Naive thymus-derived CD8-positive, alpha-beta T cell (primary cell): ENCODE data around the gene ZNF385D. TPM values are rescaled to one million over a fixed set of nuclear protein-coding genes. Genes with fewer than 3 reads are reported as not detected.

Source experiments
- ATAC-seq, 2 donors: fragments of 150-1000 bp; cut with Tn5 transposase in 1 of 2; sonication (Bioruptor Pico), chemical (Tn5 transposase) in 1 of 2; 1 replicate in 1 of 2; 2 replicates in 1 of 2; pipeline ENCODE4 v1.10.0; 2021; ENCODE audit warnings: mild to moderate bottlenecking in 2 of 2, moderate library complexity in 2 of 2
- POLR2A ChIA-PET: fragments of 350-600 bp; sonication (Branson Sonifier 250); formaldehyde crosslinking; loops from one replicate; lab custom pipeline; 2021; ENCODE audit warnings: antibody characterized with exemption; lab: Charles Lee
- DNase-seq, 10 donors: peaks; one replicate each; pipeline versions ENCODE4 v3.0.0 to v3.0.0-alpha.2; 2020 to 2022
- H3K27ac Mint-ChIP-seq, 10 donors: one replicate each; pipeline ENCODE4 v1.8.0; 2020 to 2022; ENCODE audit warnings: mild to moderate bottlenecking in 10 of 10, mixed read lengths in 10 of 10, moderate library complexity in 4 of 10, inconsistent platforms in 1 of 10
- H3K27me3 Mint-ChIP-seq, 5 donors: one replicate each; pipeline ENCODE4 v1.8.0; 2021 to 2022; ENCODE audit warnings: mixed read lengths in 5 of 5
- H3K36me3 Mint-ChIP-seq, 3 donors: one replicate each; pipeline ENCODE4 v1.8.0; 2020 to 2022; ENCODE audit warnings: mixed read lengths in 3 of 3, mild to moderate bottlenecking in 2 of 3, inconsistent platforms in 1 of 3
- H3K4me1 Mint-ChIP-seq, 4 donors: one replicate each; pipeline ENCODE4 v1.8.0; 2021 to 2022; ENCODE audit warnings: mixed read lengths in 4 of 4
- H3K4me3 Mint-ChIP-seq, 10 donors: one replicate each; pipeline ENCODE4 v1.8.0; 2020 to 2022; ENCODE audit warnings: mild to moderate bottlenecking in 10 of 10, mixed read lengths in 10 of 10, moderate library complexity in 6 of 10, inconsistent platforms in 1 of 10
- H3K9me3 Mint-ChIP-seq, 9 donors: one replicate each; pipeline ENCODE4 v1.8.0; 2020 to 2022; ENCODE audit warnings: mixed read lengths in 9 of 9, mild to moderate bottlenecking in 3 of 9, inconsistent platforms in 1 of 9, moderate library complexity in 1 of 9
- polyA plus RNA-seq, 3 donors: library from polyadenylated mRNA; unstranded; fragments of 300-500 nt; fragmentation: Illumina TruSeq; gene quantifications; one replicate each; pipeline ENCODE4 v1.2.3, GENCODE V29; 2021
- total RNA-seq, 8 experiments: library from RNA in 2 of 8; stranded (reverse) in 2 of 8; gene quantifications; one replicate each; pipeline ENCODE4 v1.2.3 and lab custom pipeline; 2021 to 2026

Gene ZNF385D
- total and polyA plus RNA-seq, 5 experiments from 2014 or later = not detected

DNA sequence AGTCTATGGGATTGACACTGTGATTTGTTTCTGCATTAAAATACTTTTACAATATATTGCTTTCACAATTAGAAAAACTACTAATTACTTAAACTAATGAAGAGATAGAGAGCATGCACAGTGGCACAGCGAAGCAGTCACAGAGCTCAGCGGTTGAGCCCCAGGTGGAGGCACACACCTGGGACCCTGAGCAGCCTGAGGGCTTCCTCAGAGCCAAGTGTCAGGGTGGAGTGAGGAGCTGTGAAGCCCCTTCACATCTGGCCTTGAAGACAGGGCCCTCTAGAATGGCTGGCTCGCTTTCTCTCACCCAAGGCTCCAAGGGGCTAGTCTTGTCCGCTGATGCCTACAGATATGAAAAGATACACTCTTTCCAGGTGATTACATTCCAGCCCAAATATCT, 287.7 kb downstream of the ZNF385D start:
- Mint-ChIP-seq H3K36me3 (no peaks in the 10 kb centered on the region), H3K4me3 (no peak overlapping the region), H3K9me3 (peaks cover 0 to 24% (median 9%) of the 10 kb centered on the region in 9 donors), H3K27me3 (no peaks in the 10 kb centered on the region), H3K4me1 (no peaks in the 10 kb centered on the region), H3K27ac (no peak overlapping the region)
- DNase-seq (no peak), ATAC-seq (no peak)
- POLR2A ChIA-PET = no interaction called here

DNA sequence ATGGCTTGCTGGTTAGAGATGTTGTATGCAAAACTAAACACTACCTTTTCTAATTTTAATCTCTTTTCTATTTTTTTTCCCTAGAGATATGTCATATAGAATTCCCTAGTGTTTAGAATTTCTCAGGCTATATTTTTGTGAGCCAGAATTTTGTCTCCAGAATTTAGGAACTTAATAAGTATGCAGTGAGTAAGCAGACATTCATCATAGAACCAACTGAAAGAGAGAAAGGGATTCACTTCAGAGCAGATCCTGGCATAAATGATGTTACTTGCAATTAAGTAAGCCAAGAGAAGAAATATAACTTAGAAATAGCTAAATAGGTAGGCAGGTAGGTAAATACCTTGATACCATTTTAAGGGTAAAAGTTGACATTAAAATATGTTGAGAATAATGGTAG, 288.9 kb downstream of the ZNF385D start:
- DNase-seq (no peak), ATAC-seq (no peak)
- Mint-ChIP-seq H3K36me3 (no peaks in the 10 kb centered on the region), H3K9me3 (peaks cover 0 to 23% (median 9%) of the 10 kb centered on the region in 9 donors), H3K4me3 (no peak overlapping the region), H3K4me1 (no peaks in the 10 kb centered on the region), H3K27ac (no peak overlapping the region), H3K27me3 (no peaks in the 10 kb centered on the region)
- POLR2A ChIA-PET = no interaction called here

DNA sequence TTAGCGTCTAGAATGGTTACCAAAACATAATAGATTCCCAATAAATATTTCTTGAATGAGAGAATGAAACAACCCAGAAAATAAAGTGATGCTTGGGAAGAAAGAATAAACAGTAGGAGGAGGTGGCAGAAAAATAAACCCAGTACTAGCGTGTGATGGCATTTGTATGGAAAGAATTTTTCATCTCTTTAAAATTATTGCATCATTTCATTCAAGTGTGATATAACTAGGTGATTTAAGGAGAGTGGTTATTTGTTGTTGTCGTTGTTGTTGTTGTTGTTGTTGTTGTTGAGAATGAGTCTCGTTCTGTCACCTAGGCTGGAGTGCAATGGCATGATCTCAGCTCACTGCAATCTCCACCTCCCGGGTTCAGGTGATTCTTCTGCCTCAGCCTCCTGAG, 293.9 kb downstream of the ZNF385D start:
- no peaks in the 10 kb centered on the region for H3K27me3 Mint-ChIP-seq
- H3K4me1 Mint-ChIP-seq = no peaks in the 10 kb centered on the region
- H3K36me3 Mint-ChIP-seq = no peaks in the 10 kb centered on the region
- no peak overlapping the region for H3K27ac Mint-ChIP-seq
- H3K4me3 Mint-ChIP-seq = no peak overlapping the region
- ATAC-seq (no peak), DNase-seq (no peak)
- peaks cover 5 to 22% (median 17%) of the 10 kb centered on the region in 9 donors for H3K9me3 Mint-ChIP-seq
- POLR2A ChIA-PET = no interaction called here

DNA sequence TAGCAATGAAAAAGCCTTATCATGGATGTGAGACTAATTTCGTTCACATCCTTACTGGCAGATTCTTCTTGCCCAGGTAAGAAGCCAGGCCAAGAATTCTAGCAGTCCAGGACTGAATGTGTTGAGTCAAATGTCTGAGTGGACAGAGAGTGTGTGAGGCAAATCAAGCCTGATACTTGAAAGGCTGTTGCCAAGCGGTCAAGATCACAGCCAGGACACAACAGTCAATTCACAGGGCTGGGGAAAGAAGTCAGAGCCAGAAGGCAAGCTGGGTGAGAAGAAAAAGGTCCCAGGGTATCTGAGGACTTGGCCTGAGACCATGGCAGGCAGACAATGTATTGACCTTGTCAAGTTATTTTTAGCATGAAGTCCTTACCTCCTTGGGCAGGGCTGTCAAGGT, 301.3 kb downstream of the ZNF385D start:
- Mint-ChIP-seq H3K4me3 (no peak overlapping the region), H3K27me3 (no peaks in the 10 kb centered on the region), H3K36me3 (no peaks in the 10 kb centered on the region), H3K27ac (no peak overlapping the region), H3K9me3 (peaks cover 0 to 22% (median 9%) of the 10 kb centered on the region in 9 donors), H3K4me1 (no peaks in the 10 kb centered on the region)
- POLR2A ChIA-PET = no interaction called here
- ATAC-seq = no peak
- no peak for DNase-seq

DNA sequence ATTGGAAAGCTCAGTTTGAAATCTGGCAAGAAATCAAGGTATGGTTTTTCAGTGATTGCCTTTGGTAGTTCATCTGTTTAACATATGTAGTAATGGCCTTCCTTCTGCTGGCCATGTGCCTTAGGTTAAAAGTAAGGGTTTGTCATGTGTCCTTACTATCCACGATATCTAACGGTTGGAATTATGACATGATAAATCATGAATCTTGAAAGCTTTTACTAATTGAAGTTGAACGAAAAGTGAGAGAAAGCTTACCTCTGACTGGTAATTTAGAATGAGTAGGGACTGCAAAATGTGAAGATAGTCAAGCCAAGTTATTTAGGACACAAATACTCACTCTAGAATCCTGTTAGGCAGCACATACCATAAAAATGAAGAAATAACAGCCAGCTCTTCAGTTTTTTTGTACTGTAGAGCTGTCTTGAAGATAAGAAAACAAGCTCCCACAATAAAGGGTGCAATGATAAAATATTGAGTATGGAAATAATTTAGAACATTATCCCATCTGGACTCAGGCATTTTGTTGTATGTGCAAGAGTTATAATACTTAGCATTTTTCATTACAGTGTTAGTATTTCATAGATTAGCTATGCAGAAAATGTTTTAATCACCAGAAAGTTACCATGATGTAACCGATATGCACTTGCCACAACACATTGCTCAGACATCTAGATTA, 303.4 kb downstream of the ZNF385D start:
- no peak for ATAC-seq
- no peak for DNase-seq
- H3K4me1 Mint-ChIP-seq = no peaks in the 10 kb centered on the region
- H3K27me3 Mint-ChIP-seq = no peaks in the 10 kb centered on the region
- H3K36me3 Mint-ChIP-seq = no peaks in the 10 kb centered on the region
- no peak overlapping the region for H3K27ac Mint-ChIP-seq
- H3K9me3 Mint-ChIP-seq = peaks cover 0 to 19% (median 7%) of the 10 kb centered on the region in 9 donors
- POLR2A ChIA-PET = no interaction called here
- no peak overlapping the region for H3K4me3 Mint-ChIP-seq

DNA sequence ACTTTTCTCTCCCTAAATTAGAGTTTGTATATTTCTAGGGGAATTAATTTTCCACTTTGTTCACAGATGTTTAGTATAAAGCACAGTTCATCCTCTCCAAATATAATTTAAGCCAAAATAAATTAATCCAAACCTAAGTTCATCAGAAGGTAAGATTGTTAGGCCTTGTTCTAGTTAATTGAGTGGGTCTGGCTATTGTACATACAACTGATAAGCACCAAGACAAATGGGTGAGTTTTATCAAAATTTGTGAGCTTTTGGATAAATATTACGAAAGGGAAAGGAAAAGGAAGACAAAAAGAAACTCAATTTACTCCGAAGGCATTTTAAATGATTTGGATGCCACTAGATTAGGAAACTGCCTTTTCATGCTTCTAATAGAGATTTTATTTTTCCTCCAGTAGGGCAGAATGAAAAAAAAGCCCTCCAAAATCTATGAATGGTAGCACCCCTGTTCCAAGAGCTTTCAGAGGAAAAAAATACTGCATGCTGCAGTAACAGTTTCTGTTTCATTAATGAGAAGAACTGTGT, 304.0 kb downstream of the ZNF385D start:
- POLR2A ChIA-PET = no interaction called here
- no peaks in the 10 kb centered on the region for H3K36me3 Mint-ChIP-seq
- no peaks in the 10 kb centered on the region for H3K4me1 Mint-ChIP-seq
- H3K4me3 Mint-ChIP-seq = no peak overlapping the region
- H3K9me3 Mint-ChIP-seq = peaks cover 0 to 19% (median 6%) of the 10 kb centered on the region in 9 donors
- H3K27me3 Mint-ChIP-seq = no peaks in the 10 kb centered on the region
- ATAC-seq = no peak
- no peak overlapping the region for H3K27ac Mint-ChIP-seq
- DNase-seq = no peak

DNA sequence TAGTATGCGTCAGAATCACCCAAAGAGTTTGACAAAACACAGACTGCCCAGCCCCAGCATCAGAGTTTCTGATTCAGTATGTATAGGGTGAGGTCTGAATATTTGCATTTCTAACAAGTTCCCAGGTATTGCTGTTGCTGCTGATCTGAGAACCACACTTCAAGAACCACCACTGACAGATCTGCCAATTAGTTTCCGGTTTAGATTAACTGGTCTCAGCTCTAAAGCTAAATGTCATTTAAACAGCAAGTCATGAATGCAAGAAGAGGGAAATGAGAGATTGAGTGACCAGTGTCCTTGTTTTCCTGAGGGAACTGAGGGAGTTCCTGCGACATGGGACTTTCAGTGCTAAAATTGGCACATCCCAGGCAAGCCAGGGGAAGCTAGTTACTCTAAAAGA, 305.0 kb downstream of the ZNF385D start:
- H3K9me3 Mint-ChIP-seq = peaks cover 0 to 19% (median 6%) of the 10 kb centered on the region in 9 donors
- H3K27me3 Mint-ChIP-seq = no peaks in the 10 kb centered on the region
- DNase-seq = no peak
- no peak overlapping the region for H3K4me3 Mint-ChIP-seq
- no peaks in the 10 kb centered on the region for H3K36me3 Mint-ChIP-seq
- no peak overlapping the region for H3K27ac Mint-ChIP-seq
- POLR2A ChIA-PET = no interaction called here
- no peak for ATAC-seq
- H3K4me1 Mint-ChIP-seq = no peaks in the 10 kb centered on the region

DNA sequence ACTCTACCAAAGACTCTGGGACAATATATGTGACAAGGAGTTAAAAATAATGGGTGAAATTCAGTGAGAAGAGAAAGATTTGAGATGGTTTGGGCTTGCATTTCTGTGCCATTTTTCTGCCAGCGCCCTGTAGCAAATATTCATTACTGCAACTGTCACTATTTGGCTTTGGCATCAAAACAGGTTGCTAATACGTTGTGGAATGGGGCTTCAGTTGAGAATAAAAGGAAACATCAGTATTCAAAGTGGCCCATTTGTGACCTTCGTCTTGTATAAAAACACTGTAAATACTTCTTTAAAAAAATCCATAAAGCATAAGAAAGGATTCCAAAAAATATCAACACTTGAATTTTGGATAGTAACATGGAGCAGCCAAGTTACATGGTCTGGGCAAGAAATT, 309.2 kb downstream of the ZNF385D start:
- no peak for DNase-seq
- H3K27ac Mint-ChIP-seq = no peak overlapping the region
- H3K4me1 Mint-ChIP-seq = no peaks in the 10 kb centered on the region
- no peak for ATAC-seq
- no peaks in the 10 kb centered on the region for H3K36me3 Mint-ChIP-seq
- H3K4me3 Mint-ChIP-seq = no peak overlapping the region
- no peaks in the 10 kb centered on the region for H3K27me3 Mint-ChIP-seq
- peaks cover 0 to 13% (median 9%) of the 10 kb centered on the region in 9 donors for H3K9me3 Mint-ChIP-seq
- POLR2A ChIA-PET = no interaction called here

DNA sequence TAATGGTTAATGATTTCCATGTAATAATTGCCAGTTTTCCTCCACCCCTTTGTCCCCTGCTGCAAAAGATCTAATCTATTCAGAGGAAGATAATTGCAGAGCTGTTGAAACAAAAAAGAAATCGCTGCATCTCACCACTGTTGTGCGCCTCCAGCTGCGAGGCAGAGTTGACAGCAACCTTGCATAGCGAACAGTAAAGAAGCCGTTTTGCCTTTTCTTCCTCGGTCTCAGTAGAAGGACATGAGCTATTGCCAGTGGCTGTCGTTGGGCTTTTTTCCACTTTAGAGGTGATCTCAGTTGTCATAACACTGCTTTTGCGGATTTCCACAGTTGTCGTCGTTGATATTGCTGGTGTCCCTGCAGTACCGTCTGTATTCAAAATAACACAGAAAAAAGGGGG, 314.2 kb downstream of the ZNF385D start:
- POLR2A ChIA-PET = no interaction called here
- H3K27me3 Mint-ChIP-seq = no peaks in the 10 kb centered on the region
- peaks cover 0 to 16% (median 9%) of the 10 kb centered on the region in 9 donors for H3K9me3 Mint-ChIP-seq
- no peak overlapping the region for H3K4me3 Mint-ChIP-seq
- no peaks in the 10 kb centered on the region for H3K4me1 Mint-ChIP-seq
- ATAC-seq (no peak), DNase-seq (no peak)
- H3K27ac Mint-ChIP-seq = no peak overlapping the region
- no peaks in the 10 kb centered on the region for H3K36me3 Mint-ChIP-seq

DNA sequence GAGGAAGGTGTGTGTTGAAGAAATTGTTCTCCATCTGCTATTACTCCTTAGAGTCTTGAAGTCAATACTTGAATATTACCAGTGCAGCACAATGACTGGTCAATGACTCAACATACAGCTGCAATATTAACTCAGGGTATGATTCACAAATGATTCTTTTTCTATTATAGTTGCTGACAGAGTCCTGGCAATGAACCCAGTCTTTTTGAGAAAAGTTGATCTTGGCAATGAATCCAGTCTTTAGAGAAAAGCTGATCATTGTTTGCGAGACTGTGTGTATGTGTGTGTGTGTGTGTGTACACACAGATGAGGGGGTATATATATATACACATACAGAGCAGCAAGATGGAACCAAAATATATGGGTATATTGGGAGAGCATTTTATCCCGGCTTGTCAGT, 315.1 kb downstream of the ZNF385D start:
- H3K4me3 Mint-ChIP-seq = no peak overlapping the region
- POLR2A ChIA-PET = no interaction called here
- DNase-seq = no peak
- peaks cover 0 to 16% (median 9%) of the 10 kb centered on the region in 9 donors for H3K9me3 Mint-ChIP-seq
- H3K4me1 Mint-ChIP-seq = no peaks in the 10 kb centered on the region
- H3K36me3 Mint-ChIP-seq = no peaks in the 10 kb centered on the region
- H3K27me3 Mint-ChIP-seq = no peaks in the 10 kb centered on the region
- ATAC-seq = no peak
- no peak overlapping the region for H3K27ac Mint-ChIP-seq

DNA sequence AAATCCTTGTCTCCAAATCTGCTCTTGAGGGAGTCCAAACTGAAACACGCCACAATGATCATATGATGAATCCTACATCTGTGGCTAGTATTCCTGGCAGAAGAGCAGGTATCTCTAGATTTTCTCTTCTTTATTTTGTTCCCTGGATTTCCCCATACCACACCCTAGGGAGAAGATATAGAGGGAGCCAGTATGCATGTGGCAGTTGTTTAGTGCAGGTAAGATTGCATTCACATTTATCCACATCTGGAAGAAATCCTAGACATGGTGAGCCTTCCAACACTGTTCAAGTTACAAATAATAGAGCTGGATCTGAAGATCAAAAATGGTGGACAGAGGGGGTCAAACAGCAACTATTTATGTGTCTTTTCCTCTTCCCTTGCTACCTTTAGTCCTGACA, 316.7 kb downstream of the ZNF385D start:
- H3K36me3 Mint-ChIP-seq = no peaks in the 10 kb centered on the region
- H3K9me3 Mint-ChIP-seq = peaks cover 0 to 16% (median 7%) of the 10 kb centered on the region in 9 donors
- H3K4me1 Mint-ChIP-seq = no peaks in the 10 kb centered on the region
- H3K27me3 Mint-ChIP-seq = no peaks in the 10 kb centered on the region
- POLR2A ChIA-PET = no interaction called here
- no peak for DNase-seq
- ATAC-seq = no peak
- no peak overlapping the region for H3K4me3 Mint-ChIP-seq
- H3K27ac Mint-ChIP-seq = no peak overlapping the region

DNA sequence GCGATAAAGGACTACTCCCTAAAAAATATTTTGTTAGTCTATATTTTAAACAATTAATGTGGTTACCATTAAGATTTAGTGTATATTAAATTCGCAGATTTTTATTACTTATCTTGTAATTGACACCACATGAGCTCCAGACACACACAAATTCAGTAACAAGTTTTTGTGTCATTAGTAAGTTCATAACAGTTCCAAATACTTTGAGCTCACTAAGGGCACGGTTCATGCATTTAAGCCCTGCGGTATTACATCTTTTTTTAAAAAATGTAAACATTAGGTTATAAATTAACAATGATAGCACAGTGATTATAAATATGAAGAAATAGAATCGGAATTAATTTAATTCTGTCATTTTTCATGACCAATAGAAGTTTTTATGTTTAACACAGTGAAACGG, 317.3 kb downstream of the ZNF385D start:
- Mint-ChIP-seq H3K27ac (no peak overlapping the region), H3K9me3 (peaks cover 0 to 16% (median 7%) of the 10 kb centered on the region in 9 donors), H3K27me3 (no peaks in the 10 kb centered on the region), H3K36me3 (no peaks in the 10 kb centered on the region), H3K4me1 (no peaks in the 10 kb centered on the region), H3K4me3 (no peak overlapping the region)
- DNase-seq (no peak), ATAC-seq (no peak)
- POLR2A ChIA-PET = no interaction called here

DNA sequence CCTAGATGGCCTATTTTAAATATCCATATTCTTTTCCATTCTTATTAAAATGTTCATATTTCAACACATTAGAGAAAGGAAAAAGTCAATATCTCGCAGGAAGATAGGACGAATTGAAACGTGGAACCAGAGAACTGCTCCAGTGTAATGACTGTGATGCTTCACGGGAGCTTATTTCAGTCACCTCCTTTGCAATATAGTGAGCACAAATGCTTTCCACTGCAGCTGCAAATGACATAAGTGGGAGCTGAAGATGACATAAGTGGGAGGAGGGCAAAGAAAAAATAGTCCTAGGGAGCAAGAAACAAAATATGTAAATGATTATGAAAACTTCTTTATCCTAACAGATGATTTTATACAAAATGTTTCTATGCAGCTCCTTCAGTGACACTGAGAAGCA, 324.1 kb downstream of the ZNF385D start:
- Mint-ChIP-seq H3K4me1 (no peaks in the 10 kb centered on the region), H3K36me3 (no peaks in the 10 kb centered on the region), H3K9me3 (peaks cover 0 to 10% (median 4%) of the 10 kb centered on the region in 9 donors), H3K27ac (no peak overlapping the region), H3K4me3 (no peak overlapping the region), H3K27me3 (no peaks in the 10 kb centered on the region)
- ATAC-seq (no peak), DNase-seq (no peak)
- POLR2A ChIA-PET = no interaction called here

DNA sequence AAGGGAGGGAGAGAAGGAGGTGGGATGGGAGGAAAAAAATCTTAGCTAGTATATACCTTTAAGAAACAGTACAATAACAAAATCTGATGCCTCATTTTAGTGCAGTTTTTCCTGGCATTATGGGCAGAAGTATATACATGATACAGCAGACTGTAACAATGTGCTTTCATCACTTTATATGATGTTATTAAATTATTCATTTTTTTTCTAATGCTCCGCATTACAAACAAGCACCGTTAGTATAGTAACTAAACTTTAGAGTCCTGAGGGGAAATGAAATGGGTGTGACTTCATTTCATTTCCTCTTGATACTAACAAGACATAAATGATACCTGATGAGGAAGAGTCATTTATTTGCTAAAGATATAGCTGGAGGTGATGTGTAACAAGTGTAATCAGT, 325.3 kb downstream of the ZNF385D start:
- no peak for DNase-seq
- POLR2A ChIA-PET = no interaction called here
- H3K4me1 Mint-ChIP-seq = no peaks in the 10 kb centered on the region
- no peak overlapping the region for H3K4me3 Mint-ChIP-seq
- no peaks in the 10 kb centered on the region for H3K27me3 Mint-ChIP-seq
- peaks cover 0 to 10% (median 5%) of the 10 kb centered on the region in 9 donors for H3K9me3 Mint-ChIP-seq
- ATAC-seq = no peak
- H3K36me3 Mint-ChIP-seq = no peaks in the 10 kb centered on the region
- no peak overlapping the region for H3K27ac Mint-ChIP-seq
